Metanephros (tissue), 1 donor: Measurements from ENCODE around the gene SLC6A2. TPM values are rescaled to one million over a fixed set of nuclear protein-coding genes. Genes with fewer than 3 reads are reported as not detected.

Experiments
- total RNA-seq: library from RNA; depleted of rRNA; stranded (reverse); fragments of >200 nt; gene quantifications from one replicate; pipeline ENCODE4 v1.2.3, GENCODE V29; 2014

SLC6A2 gene
- 1.6 TPM for total RNA-seq

GRCh38 chr16:55655897-55656681 is at the start of gene SLC6A2:
Gene SLC6A2, plus strand, starts transcription at chr16:55655988. Its CDS starts 707 bp downstream, at chr16:55656695.

Other genes starting within 250 kb of the SLC6A2 start
- gene MMP2, start 176.8 kb upstream of the SLC6A2 start, total RNA-seq: 189 TPM
- gene LPCAT2, start 146.9 kb upstream of the SLC6A2 start, total RNA-seq: 21.2 TPM
- 0.58 TPM for gene CAPNS2, start 89.3 kb upstream of the SLC6A2 start, total RNA-seq
- 3.4 TPM for gene CES1, start 177.1 kb downstream of the SLC6A2 start, total RNA-seq
- gene CES5A, start 219.4 kb downstream of the SLC6A2 start, total RNA-seq: not detected